Heart left ventricle (tissue), 16 donors: ENCODE measurements around the gene COQ3. TPM values are rescaled to one million over a fixed set of nuclear protein-coding genes. Genes with fewer than 3 reads are reported as not detected.

ENCODE experiments used
- ATAC-seq, 4 donors: fragments of 200-7000 bp; cut with Tn5 transposase; one replicate each; pipeline ENCODE4 v1.9.1; 2020 to 2022; ENCODE audit warnings: moderate library complexity in 4 of 4, mild to moderate bottlenecking in 3 of 4, moderate number of reproducible peaks in 1 of 4
- DNase-seq, 5 donors: peaks; one replicate each; pipeline ENCODE4 v3.0.0-alpha.2; 2020
- H3K27ac ChIP-seq, 12 donors: fragments of 200-600 bp; sonication (generic) in 4 of 12; one replicate each; pipeline versions ENCODE4 v1.5.0 to v1.8.0; 2016 to 2022; ENCODE audit warnings: mild to moderate bottlenecking in 2 of 12
- H3K27me3 ChIP-seq, 9 donors: fragments of 200-600 bp; sonication (generic) in 2 of 9; one replicate each; pipeline versions ENCODE4 v1.5.1 to v1.8.0; 2016 to 2022; ENCODE audit warnings: mild to moderate bottlenecking in 3 of 9
- H3K36me3 ChIP-seq, 9 donors: fragments of 200-600 bp; sonication (generic) in 2 of 9; one replicate each; pipeline versions ENCODE4 v1.5.0 to v1.8.0; 2018 to 2022; ENCODE audit warnings: mild to moderate bottlenecking in 2 of 9
- H3K4me1 ChIP-seq, 12 donors: fragments of 200-600 bp; sonication (generic) in 4 of 12; one replicate each; pipeline versions ENCODE4 v1.5.0 to v1.8.0; 2016 to 2022; ENCODE audit warnings: mild to moderate bottlenecking in 3 of 12
- H3K4me3 ChIP-seq, 12 donors: fragments of 200-600 bp; sonication (generic) in 4 of 12; one replicate each; pipeline versions ENCODE4 v1.5.0 to v1.8.0; 2017 to 2022; ENCODE audit warnings: mild to moderate bottlenecking in 9 of 12, moderate library complexity in 4 of 12
- H3K9me3 ChIP-seq, 12 donors: fragments of 200-600 bp; sonication (generic) in 4 of 12; one replicate each; pipeline versions ENCODE4 v1.5.0 to v1.8.0; 2016 to 2022; ENCODE audit warnings: mild to moderate bottlenecking in 1 of 12
- POLR2A ChIP-seq, 2 donors: fragments of 450-650 bp; IDR thresholded peaks; one replicate each; pipeline ENCODE4 v1.6.1; 2017; ENCODE audit warnings: antibody characterized with exemption in 2 of 2, mild to moderate bottlenecking in 2 of 2, moderate library complexity in 2 of 2
- WGBS, 4 donors: extraction: QIAGEN DNeasy Blood & Tissue Kit in 2 of 4; methylation state at CpG; one replicate each; pipeline versions ENCODE4 v1.1.5 to v1.1.7; 2013 to 2018; 5-methylcytosine and 5-hydroxymethylcytosine counted together
- intact Hi-C, 10 donors: fragments of 100-400 bp; cut with DNase I; formaldehyde crosslinking; loops; one replicate each; pipeline versions ENCODE4 v1.11.1 to v1.14.2; 2022
- polyA plus RNA-seq, 2 donors: library from polyadenylated mRNA; stranded (reverse); fragments of 200-250 nt; gene quantifications; one replicate each; pipeline ENCODE4 v1.2.3, GENCODE V29; 2013
- total RNA-seq, 9 donors: library from RNA; depleted of rRNA in 2 of 9; stranded (reverse); fragments of >200 nt in 2 of 9; fragmentation: NEBNext Ultra II Directional in 3 of 9; extraction: Animal tissue kit (Norgen Biotek cat#: 25700) in 3 of 9; gene quantifications; one replicate each; pipeline versions ENCODE4 v1.1.0 to v1.2.4, GENCODE V29; 2016 to 2023
- TF ChIP-seq, protein P1 (sequence below), 12 donors: fragments of 200-600 bp; sonication (generic) in 4 of 12; IDR thresholded peaks; one replicate each; pipeline versions ENCODE4 v1.5.0 to v1.8.0; 2018 to 2022; ENCODE audit warnings: antibody characterized with exemption in 12 of 12, mild to moderate bottlenecking in 5 of 12
- donor health status: ischemic (EF 13 %, LVEDD 7.1; RV severe dilation, severe dysfunction).
- donor health status: healthy with polysubstance abuse.
- donor health status: DM: no; HTN: yes; CAD: no.
- donor health status: DM: no; HTN: no; CAD: no.
- donor health status: ischemic (EF 25% LVEDD 6.9; RV normal size, moderate dysfunction).
- donor health status: ischemic (EF 25% LVEDD 5.7; RV mildly dilated, moderate dysfunction).
- donor health status: healthy.
- donor health status: DM: yes; HTN: yes; CAD: no.
- donor health status: ischemic (EF 35%, LVEDD 5.7; RV mildly dilated, moderate dysfunction).
- donor health status: nonischemic (EF 11% LVEDD 7.7; RV severe dilation, severe dysfunction).
- donor health status: DM: yes; HTN: yes; CAD: no.
- donor health status: PGD.
- donor health status: ischemic (EF 29% LVEDD 5.4; RV normal size, mild dysfunction).
- donor health status: nonischemic (EF 23%, LVEDD 6.1; RV moderate dilation, normal function).

COQ3 gene
- total and polyA plus RNA-seq, 11 donors, result 9.5 to 39.1 (median 29.8) TPM

DNA sequence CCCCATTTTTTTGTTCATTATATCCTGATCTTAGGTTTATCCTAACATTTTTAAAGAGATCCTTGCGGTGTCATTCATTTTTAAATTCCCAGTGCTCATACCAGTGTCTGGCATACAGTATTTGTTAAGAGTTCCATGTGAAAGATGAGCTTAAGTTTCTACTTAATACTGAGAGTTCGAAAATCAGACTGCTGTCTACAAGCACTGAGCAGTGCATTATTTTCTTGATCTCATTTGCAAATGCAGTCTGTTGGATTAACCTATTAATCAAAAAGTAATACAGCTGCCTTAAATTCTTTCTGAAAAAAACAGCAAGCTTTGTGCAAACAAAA lies 663 bp downstream of the COQ3 start:
- intact Hi-C loops, result loop anchor here in 1 of 10 donors (5.0 kb wide), 1 partner anchor 34 kb away; the partner anchor contains the start of gene PNISR
- peak in 3 of 4 donors; percentile 8 to 17 (median 9) for ATAC-seq
- 23 to 27% (median 24%) methylated on average over 2 of the region's 2 CpGs for WGBS, 4 donors

DNA sequence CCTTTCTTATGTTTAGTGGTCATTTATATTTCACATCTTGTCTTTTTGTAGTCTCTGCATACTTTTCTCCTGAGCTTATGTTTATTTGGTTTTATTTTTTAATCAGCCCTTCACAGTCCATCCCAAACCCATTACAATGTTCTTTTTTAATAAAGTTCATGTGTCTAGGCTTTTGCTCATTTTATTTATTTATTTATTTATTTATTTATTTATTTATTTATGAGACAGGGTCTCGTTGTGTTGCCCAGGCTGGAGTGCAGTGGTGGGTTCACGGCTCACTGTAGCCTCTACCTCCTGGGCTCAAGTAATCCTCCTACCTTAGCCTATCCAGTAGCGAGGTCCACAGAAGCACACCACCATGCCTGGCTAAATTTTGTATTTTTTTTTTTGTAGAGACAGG lies 3.1 kb downstream of the COQ3 start:
- intact Hi-C loops, result loop anchor here in 1 of 10 donors (5.0 kb wide), 1 partner anchor 36 kb away; the partner anchor contains the start of gene PNISR
- H3K36me3 ChIP-seq, result no peaks in the 10 kb centered on the region

More for the DNA sequence above, 663 bp downstream of the COQ3 start:
- Histone ChIP-seq H3K9me3 (no peaks in the 10 kb centered on the region), H3K4me3 (peak overlapping the region; percentile 71 to 91 (median 82)), H3K27me3 (no peaks in the 10 kb centered on the region), H3K36me3 (peaks cover 0 to 15% (median 12%) of the 10 kb centered on the region in 9 donors), H3K27ac (peak overlapping the region; percentile 75 to 90 (median 86)), H3K4me1 (peaks cover 0 to 9% (median 2%) of the 10 kb centered on the region in 12 donors)
- no peak for DNase-seq
- TF ChIP-seq, protein P1, sequence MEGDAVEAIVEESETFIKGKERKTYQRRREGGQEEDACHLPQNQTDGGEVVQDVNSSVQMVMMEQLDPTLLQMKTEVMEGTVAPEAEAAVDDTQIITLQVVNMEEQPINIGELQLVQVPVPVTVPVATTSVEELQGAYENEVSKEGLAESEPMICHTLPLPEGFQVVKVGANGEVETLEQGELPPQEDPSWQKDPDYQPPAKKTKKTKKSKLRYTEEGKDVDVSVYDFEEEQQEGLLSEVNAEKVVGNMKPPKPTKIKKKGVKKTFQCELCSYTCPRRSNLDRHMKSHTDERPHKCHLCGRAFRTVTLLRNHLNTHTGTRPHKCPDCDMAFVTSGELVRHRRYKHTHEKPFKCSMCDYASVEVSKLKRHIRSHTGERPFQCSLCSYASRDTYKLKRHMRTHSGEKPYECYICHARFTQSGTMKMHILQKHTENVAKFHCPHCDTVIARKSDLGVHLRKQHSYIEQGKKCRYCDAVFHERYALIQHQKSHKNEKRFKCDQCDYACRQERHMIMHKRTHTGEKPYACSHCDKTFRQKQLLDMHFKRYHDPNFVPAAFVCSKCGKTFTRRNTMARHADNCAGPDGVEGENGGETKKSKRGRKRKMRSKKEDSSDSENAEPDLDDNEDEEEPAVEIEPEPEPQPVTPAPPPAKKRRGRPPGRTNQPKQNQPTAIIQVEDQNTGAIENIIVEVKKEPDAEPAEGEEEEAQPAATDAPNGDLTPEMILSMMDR (IDR thresholded peaks at IDR 0.05), result no peak
- no peak for TF ChIP-seq POLR2A (IDR thresholded peaks at IDR 0.05)

DNA sequence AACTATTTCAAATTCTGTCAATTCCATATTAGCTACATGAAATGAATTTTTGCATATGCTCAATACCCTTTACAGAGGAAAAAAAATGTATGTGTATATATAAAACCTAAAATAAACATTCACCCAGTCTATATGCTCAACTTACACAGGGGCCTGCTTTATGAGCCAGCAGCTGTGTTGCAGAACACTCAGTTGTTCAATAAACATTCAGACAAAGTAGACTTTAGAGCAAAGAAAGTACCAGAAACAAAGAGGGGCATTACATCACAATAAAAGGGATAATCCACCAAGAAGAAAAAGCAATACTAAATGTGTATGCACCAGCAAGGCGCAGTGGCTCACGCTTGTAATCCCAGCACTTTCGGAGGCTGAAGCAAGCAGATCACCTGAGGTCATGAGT lies 9.5 kb downstream of the COQ3 start:
- Histone ChIP-seq H3K27me3 (no peaks in the 10 kb centered on the region), H3K4me1 (no peaks in the 10 kb centered on the region), H3K27ac (no peak overlapping the region), H3K9me3 (no peaks in the 10 kb centered on the region), H3K4me3 (no peak overlapping the region), H3K36me3 (peaks cover 0 to 7% (median 0%) of the 10 kb centered on the region in 9 donors)
- intact Hi-C loops, result no loop called here
- 89 to 99% (median 97%) methylated on average over 3 of the region's 3 CpGs for WGBS, 4 donors
- ATAC-seq (no peak), DNase-seq (no peak)
- TF ChIP-seq, protein P1 (IDR thresholded peaks at IDR 0.05), result no peak
- no peak for TF ChIP-seq POLR2A (IDR thresholded peaks at IDR 0.05)

More for the DNA sequence above, 3.1 kb downstream of the COQ3 start:
- TF ChIP-seq, protein P1 (IDR thresholded peaks at IDR 0.05), result no peak
- no peak for TF ChIP-seq POLR2A (IDR thresholded peaks at IDR 0.05)
- H3K27me3 ChIP-seq, result no peaks in the 10 kb centered on the region
- 91 to 97% (median 94%) methylated on average over 3 of the region's 3 CpGs for WGBS, 4 donors
- H3K4me1 ChIP-seq, result peaks cover 0 to 9% (median 2%) of the 10 kb centered on the region in 12 donors
- no peaks in the 10 kb centered on the region for H3K9me3 ChIP-seq
- H3K27ac ChIP-seq, result no peak overlapping the region
- ATAC-seq, result no peak
- DNase-seq, result no peak
- no peak overlapping the region for H3K4me3 ChIP-seq

DNA sequence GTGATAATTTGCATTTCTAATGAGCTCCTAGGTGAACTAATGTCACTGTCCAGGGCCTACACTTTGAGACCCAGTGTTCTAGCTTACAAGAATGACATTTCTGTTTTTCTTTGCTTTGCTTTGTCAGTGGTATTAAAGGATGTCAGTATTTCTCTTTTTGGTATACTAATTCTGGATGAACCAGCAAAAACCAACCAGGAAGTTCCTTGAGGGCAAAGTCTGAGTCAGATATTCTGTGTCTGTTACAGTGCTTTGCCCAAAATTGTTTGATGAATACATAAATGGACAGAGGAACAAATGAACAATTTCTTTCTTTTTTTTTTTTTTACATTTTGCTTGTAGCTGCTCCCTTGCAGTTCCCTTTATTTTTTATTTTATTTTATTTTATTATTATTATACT lies 15.4 kb downstream of the COQ3 start:
- Histone ChIP-seq H3K27me3 (no peaks in the 10 kb centered on the region), H3K9me3 (no peaks in the 10 kb centered on the region), H3K4me3 (no peak overlapping the region), H3K27ac (no peak overlapping the region), H3K36me3 (peaks cover 0 to 16% (median 0%) of the 10 kb centered on the region in 9 donors), H3K4me1 (no peaks in the 10 kb centered on the region)
- intact Hi-C loops, result no loop called here
- DNase-seq (no peak), ATAC-seq (no peak)
- no peak for TF ChIP-seq POLR2A (IDR thresholded peaks at IDR 0.05)
- TF ChIP-seq, protein P1 (IDR thresholded peaks at IDR 0.05), result no peak
